Body of pancreas (tissue), 4 donors: Measurements from ENCODE around the gene CSNK1A1. TPM values are rescaled to one million over a fixed set of nuclear protein-coding genes. Genes with fewer than 3 reads are reported as not detected.
"Not testable (repeated sequence)": the region's sequence is repeated elsewhere in the genome, so short reads cannot be mapped to it uniquely, and the experiment has no call there.

Experiments
- ATAC-seq: fragments of 150-250 bp; one replicate; pipeline ENCODE4 v1.9.1; 2016
- DNase-seq, 4 donors: peaks; one replicate each; pipeline ENCODE4 v3.0.0-alpha.2; 2019
- H3K27ac ChIP-seq, 4 donors: fragments of 200-600 bp; sonication (generic); 1 replicate in 3 of 4; 2 replicates in 1 of 4; pipeline versions ENCODE4 v1.5.1 to v1.6.1; 2016 to 2019; ENCODE audit warnings: mild to moderate bottlenecking in 1 of 4, mixed read lengths in 1 of 4, moderate library complexity in 1 of 4
- H3K27me3 ChIP-seq, 2 donors: fragments of 200-600 bp; sonication (generic); one replicate each; pipeline ENCODE4 v1.6.0; 2016; ENCODE audit warnings: mild to moderate bottlenecking in 1 of 2
- H3K36me3 ChIP-seq, 2 donors: fragments of 200-600 bp; sonication (generic); replicated peaks in 1 of 2; 2 replicates each; pipeline ENCODE4 v1.5.1; 2016; ENCODE audit warnings: low read depth in 2 of 2; ENCODE audit not compliant: insufficient read depth in 1 of 2
- H3K4me1 ChIP-seq: fragments of 200-600 bp; sonication (generic); one replicate; pipeline ENCODE4 v1.6.0; 2016
- H3K4me3 ChIP-seq, 2 donors: fragments of 200-600 bp; sonication (generic); 1 replicate in 1 of 2; 2 replicates in 1 of 2; pipeline ENCODE4 v1.5.1; 2016 to 2019
- H3K9me3 ChIP-seq, 3 donors: fragments of 200-600 bp; sonication (generic); 1 replicate in 2 of 3; 2 replicates in 1 of 3; pipeline ENCODE4 v1.5.1; 2016
- CTCF ChIP-seq, 7 experiments: fragments of 450-650 bp in 4 of 7; fragments of 200-600 bp in 3 of 7; sonication (generic) in 3 of 7; IDR thresholded peaks; one replicate each; pipeline ENCODE4 v1.5.1; 2016 to 2019; ENCODE audit warnings: antibody characterized with exemption in 7 of 7
- POLR2A ChIP-seq, 3 donors: fragments of 450-650 bp; IDR thresholded peaks; one replicate each; pipeline ENCODE4 v1.6.1; 2016; ENCODE audit warnings: antibody characterized with exemption in 3 of 3, mild to moderate bottlenecking in 2 of 3
- whole genome bisulfite sequencing, 2 donors: methylation state at CpG; one replicate each; pipeline ENCODE4 v1.1.5; 2017; 5-methylcytosine and 5-hydroxymethylcytosine counted together
- intact Hi-C: fragments of 100-400 bp; cut with DNase I; formaldehyde crosslinking; loops from one replicate; pipeline ENCODE4 v1.15.1; 2023
- total RNA-seq, 2 donors: library from RNA; depleted of rRNA; stranded (reverse); fragments of >200 nt; gene quantifications; one replicate each; pipeline ENCODE4 v1.1.0, GENCODE V29; 2016

Gene CSNK1A1
- total RNA-seq, 2 donors from 2014 or later, result 82.4 to 85.4 TPM

GRCh38 chr5:149514512-149514911 is 36.7 kb downstream of the CSNK1A1 start:
- WGBS, 2 donors, result 73 to 79% methylated on average over 1 of the region's 1 CpG
- intact Hi-C loops, result no loop called here
- no peak for ATAC-seq
- Histone ChIP-seq H3K27ac (no peak overlapping the region), H3K9me3 (no peaks in the 10 kb centered on the region), H3K4me3 (no peak overlapping the region), H3K4me1 (peaks cover 49% of the 10 kb centered on the region), H3K27me3 (no peaks in the 10 kb centered on the region), H3K36me3 (peaks cover 8 to 12% of the 10 kb centered on the region in 2 donors)
- DNase-seq, result no peak
- TF ChIP-seq CTCF (IDR thresholded peaks at IDR 0.05) (no peak), POLR2A (IDR thresholded peaks at IDR 0.05) (no peak)

DNA sequence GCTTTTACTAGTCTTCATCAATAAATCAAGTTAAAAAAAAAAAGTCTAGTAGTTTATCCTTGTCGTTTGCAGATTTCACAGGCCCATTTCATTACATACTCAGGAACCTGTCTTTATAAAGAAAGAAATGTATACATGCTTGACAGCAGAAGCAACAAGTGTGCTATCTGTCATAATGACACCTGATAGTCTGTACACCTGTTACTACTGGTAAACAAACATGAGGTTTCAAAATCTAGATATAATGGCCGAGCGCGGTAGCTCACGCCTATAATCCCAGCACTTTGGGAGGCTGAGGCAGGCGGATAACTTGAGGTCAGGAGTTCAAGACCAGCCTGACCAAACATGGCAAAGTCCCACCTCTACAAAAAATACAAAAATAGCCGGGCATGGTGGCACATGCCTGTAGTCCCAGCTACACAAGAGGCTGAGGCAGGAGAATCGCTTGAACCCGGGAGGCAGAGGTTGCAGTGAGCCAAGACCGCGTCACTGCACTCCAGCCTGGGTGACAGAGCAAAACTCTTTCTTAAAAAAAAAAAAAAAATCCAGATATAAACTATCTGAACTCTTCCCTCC is 37.8 kb downstream of the CSNK1A1 start:
- 45 to 61% methylated on average over 11 of the region's 11 CpGs for WGBS, 2 donors
- Histone ChIP-seq H3K4me1 (peaks cover 38% of the 10 kb centered on the region), H3K36me3 (peaks cover 11 to 23% of the 10 kb centered on the region in 2 donors)
- DNase-seq, H3K9me3 ChIP-seq, H3K27me3 ChIP-seq, intact Hi-C loops, ATAC-seq, H3K27ac ChIP-seq, H3K4me3 ChIP-seq: not testable (repeated sequence)

DNA sequence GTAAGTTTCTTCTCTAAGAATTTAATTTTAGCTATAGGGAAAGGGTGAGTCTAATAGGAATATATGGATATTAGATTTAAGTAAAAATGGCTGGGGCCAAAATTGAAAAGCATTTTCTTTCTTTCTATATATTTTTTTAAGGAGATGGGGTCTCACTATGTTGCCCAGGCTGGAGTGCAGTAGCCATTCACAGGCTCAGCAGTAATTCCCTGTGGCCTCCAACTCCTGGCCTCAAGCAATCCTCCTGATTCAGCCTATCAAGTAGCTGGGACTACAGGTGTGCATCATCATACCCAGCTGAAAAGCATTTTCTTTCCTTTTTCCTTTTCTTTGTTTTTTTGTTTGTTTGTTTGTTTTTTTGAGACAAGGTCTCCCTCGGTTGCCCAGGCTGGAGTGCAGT is 41.1 kb downstream of the CSNK1A1 start:
- ATAC-seq (no peak), DNase-seq (no peak)
- peaks cover 8% of the 10 kb centered on the region for H3K4me1 ChIP-seq
- no peak overlapping the region for H3K4me3 ChIP-seq
- WGBS, 2 donors, result 76 to 83% methylated on average over 1 of the region's 1 CpG
- H3K27me3 ChIP-seq, result no peaks in the 10 kb centered on the region
- H3K36me3 ChIP-seq, result peaks cover 11 to 40% of the 10 kb centered on the region in 2 donors
- TF ChIP-seq POLR2A (IDR thresholded peaks at IDR 0.05), result no peak
- no peak for TF ChIP-seq CTCF (IDR thresholded peaks at IDR 0.05)
- no peaks in the 10 kb centered on the region for H3K9me3 ChIP-seq
- intact Hi-C loops, result no loop called here
- H3K27ac ChIP-seq, result no peak overlapping the region

DNA sequence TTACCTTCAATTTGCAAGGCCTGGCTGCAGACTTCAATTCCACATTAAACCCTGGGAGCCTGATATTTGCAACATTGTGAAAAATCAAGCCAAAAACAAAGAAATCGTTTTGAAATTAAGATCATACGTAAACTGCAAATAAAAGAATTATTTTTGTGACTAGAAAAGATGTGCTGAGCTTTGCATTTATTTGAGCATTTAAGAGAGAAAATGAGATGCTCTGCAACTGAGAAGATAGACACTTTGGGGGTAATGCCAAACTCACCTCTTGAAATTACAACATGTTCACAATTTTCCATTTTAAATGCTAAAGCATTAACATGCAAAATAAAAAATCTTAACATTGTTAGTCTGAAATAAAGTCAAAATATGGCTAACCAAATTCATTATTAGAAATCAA is 46.6 kb downstream of the CSNK1A1 start:
- intact Hi-C loops, result no loop called here
- ATAC-seq, result no peak

GRCh38 chr5:149503006-149503405 is 48.2 kb downstream of the CSNK1A1 start:
- WGBS, 2 donors, result 100% methylated on average over 2 of the region's 2 CpGs
- DNase-seq (no peak), ATAC-seq (no peak)
- TF ChIP-seq POLR2A (IDR thresholded peaks at IDR 0.05) (no peak), CTCF (IDR thresholded peaks at IDR 0.05) (no peak)
- peaks cover 0 to 32% of the 10 kb centered on the region in 2 donors for H3K36me3 ChIP-seq
- no peak overlapping the region for H3K4me3 ChIP-seq
- no peaks in the 10 kb centered on the region for H3K27me3 ChIP-seq
- H3K9me3 ChIP-seq, result no peaks in the 10 kb centered on the region
- no peak overlapping the region for H3K27ac ChIP-seq
- intact Hi-C loops, result no loop called here
- H3K4me1 ChIP-seq, result no peaks in the 10 kb centered on the region

More for the DNA sequence above, 46.6 kb downstream of the CSNK1A1 start:
- Histone ChIP-seq H3K4me3 (no peak overlapping the region), H3K27me3 (no peaks in the 10 kb centered on the region), H3K27ac (no peak overlapping the region), H3K9me3 (no peaks in the 10 kb centered on the region), H3K4me1 (no peaks in the 10 kb centered on the region), H3K36me3 (peaks cover 5 to 41% of the 10 kb centered on the region in 2 donors)
- TF ChIP-seq CTCF (IDR thresholded peaks at IDR 0.05) (no peak), POLR2A (IDR thresholded peaks at IDR 0.05) (no peak)
- 75 to 82% methylated on average over 2 of the region's 2 CpGs for WGBS, 2 donors
- DNase-seq, result no peak
